Hepatocyte (in vitro differentiated cells): ENCODE results near the gene ROPN1B. TPM values are rescaled to one million over a fixed set of nuclear protein-coding genes. Genes with fewer than 3 reads are reported as not detected.

Source experiments
- DNase-seq: peaks from one replicate; pipeline ENCODE4 v3.0.0-alpha.2; 2016; ENCODE audit warnings: low spot score
- H2AFZ ChIP-seq: fragments of 200-600 bp; sonication (generic); 2 replicates; pipeline ENCODE4 v1.6.0; 2016; ENCODE audit warnings: antibody characterized with exemption, mild to moderate bottlenecking
- H3K27ac ChIP-seq: fragments of 200-600 bp; sonication (generic); 2 replicates; pipeline ENCODE4 v1.5.1; 2016; ENCODE audit warnings: mild to moderate bottlenecking
- H3K27me3 ChIP-seq: fragments of 200-600 bp; sonication (generic); 2 replicates; pipeline ENCODE4 v1.6.1; 2016
- H3K36me3 ChIP-seq: fragments of 200-600 bp; sonication (generic); replicated peaks from 2 replicates; pipeline ENCODE4 v1.5.1; 2016; ENCODE audit warnings: low read depth; ENCODE audit not compliant: insufficient read depth
- H3K4me1 ChIP-seq: fragments of 200-600 bp; sonication (generic); 2 replicates; pipeline ENCODE4 v1.5.1; 2016; ENCODE audit warnings: mild to moderate bottlenecking, moderate library complexity; ENCODE audit not compliant: insufficient read depth
- H3K4me2 ChIP-seq: fragments of 200-600 bp; sonication (generic); 2 replicates; pipeline ENCODE4 v1.6.0; 2016
- H3K4me3 ChIP-seq: fragments of 200-600 bp; sonication (generic); 2 replicates; pipeline ENCODE4 v1.5.1; 2016; ENCODE audit warnings: mild to moderate bottlenecking
- H3K79me2 ChIP-seq: fragments of 200-600 bp; sonication (generic); 2 replicates; pipeline ENCODE4 v1.6.0; 2017; ENCODE audit warnings: mild to moderate bottlenecking
- H3K9me2 ChIP-seq: fragments of 200-600 bp; sonication (generic); replicated peaks from 2 replicates; pipeline ENCODE4 v1.6.0; 2017; ENCODE audit warnings: mild to moderate bottlenecking; ENCODE audit not compliant: insufficient read depth
- H3K9me3 ChIP-seq: fragments of 200-600 bp; sonication (generic); 2 replicates; pipeline ENCODE4 v1.5.1; 2016; ENCODE audit warnings: low read depth, mild to moderate bottlenecking
- H4K20me1 ChIP-seq: fragments of 200-600 bp; sonication (generic); 2 replicates; pipeline ENCODE4 v1.6.0; 2016; ENCODE audit warnings: mild to moderate bottlenecking; ENCODE audit not compliant: insufficient read depth, poor library complexity, severe bottlenecking
- CTCF ChIP-seq: fragments of 200-600 bp; sonication (generic); IDR thresholded peaks from 2 replicates; pipeline ENCODE4 v1.5.1; 2016; ENCODE audit warnings: antibody characterized with exemption, mild to moderate bottlenecking; ENCODE audit not compliant: poor library complexity
- EZH2 ChIP-seq: fragments of 200-600 bp; sonication (generic); IDR thresholded peaks from 2 replicates; pipeline ENCODE4 v1.6.1; 2016; ENCODE audit warnings: antibody characterized with exemption, mild to moderate bottlenecking, borderline replicate concordance
- EZH2phosphoT487 ChIP-seq: fragments of 200-600 bp; sonication (generic); IDR thresholded peaks from one replicate; pipeline ENCODE4 v1.6.1; 2018; ENCODE audit warnings: antibody characterized with exemption, mild to moderate bottlenecking, low read depth, moderate library complexity; ENCODE audit not compliant: unreplicated experiment, severe bottlenecking
- WGBS: methylation state at CpG from one replicate; pipeline ENCODE4 v1.1.6; 2016; ENCODE audit warnings: low lambda C conversion rate; ENCODE audit errors: missing lambda C conversion rate; 5-methylcytosine and 5-hydroxymethylcytosine counted together
- polyA plus RNA-seq: library from polyadenylated mRNA; unstranded; fragments of >200 nt; fragmentation: Nextera tagmentation; extraction: Ambion mirVana; gene quantifications from 2 replicates; pipeline ENCODE4 v1.2.1, GENCODE V29; 2016
- total RNA-seq: library from RNA; depleted of rRNA; stranded (reverse); fragments of >200 nt; gene quantifications from 2 replicates; pipeline ENCODE4 v1.2.3, GENCODE V29; 2014

The ROPN1B gene
- total and polyA plus RNA-seq, 2 experiments from 2014 or later, result not detected

DNA sequence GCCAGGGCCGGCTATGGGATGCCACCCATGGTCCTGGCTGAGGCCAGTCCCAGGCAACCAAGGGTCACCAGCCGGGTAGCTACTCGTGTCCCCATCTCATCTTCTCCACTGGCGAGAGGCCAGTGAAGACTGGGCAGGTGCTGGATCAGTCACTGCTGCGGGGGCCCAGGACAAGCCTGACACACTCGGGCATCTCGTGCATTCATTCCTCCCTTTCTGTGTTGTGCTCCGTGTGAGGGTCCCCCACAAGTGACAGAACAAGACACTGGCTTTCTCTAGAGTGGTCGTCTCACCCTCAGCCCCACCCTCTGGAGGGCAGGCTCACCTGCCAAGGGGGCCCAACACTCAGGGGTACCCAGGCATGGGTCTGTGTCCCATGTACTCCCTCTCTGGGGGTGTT, 48.4 kb downstream of the ROPN1B start:
- no peak overlapping the region for H3K4me2 ChIP-seq
- H3K36me3 ChIP-seq, result no peaks in the 10 kb centered on the region
- TF ChIP-seq EZH2, result no peak
- TF ChIP-seq CTCF, result no peak
- no peak for TF ChIP-seq EZH2phosphoT487
- H3K27me3 ChIP-seq, result no peaks in the 10 kb centered on the region
- H3K9me2 ChIP-seq, result no peaks in the 10 kb centered on the region
- WGBS, result 98% methylated on average over 9 of the region's 9 CpGs
- H4K20me1 ChIP-seq, result no peaks in the 10 kb centered on the region
- no peak overlapping the region for H2AFZ ChIP-seq
- no peaks in the 10 kb centered on the region for H3K79me2 ChIP-seq
- no peaks in the 10 kb centered on the region for H3K4me1 ChIP-seq
- no peak overlapping the region for H3K27ac ChIP-seq
- no peak for DNase-seq
- no peaks in the 10 kb centered on the region for H3K9me3 ChIP-seq
- H3K4me3 ChIP-seq, result no peak overlapping the region

DNA sequence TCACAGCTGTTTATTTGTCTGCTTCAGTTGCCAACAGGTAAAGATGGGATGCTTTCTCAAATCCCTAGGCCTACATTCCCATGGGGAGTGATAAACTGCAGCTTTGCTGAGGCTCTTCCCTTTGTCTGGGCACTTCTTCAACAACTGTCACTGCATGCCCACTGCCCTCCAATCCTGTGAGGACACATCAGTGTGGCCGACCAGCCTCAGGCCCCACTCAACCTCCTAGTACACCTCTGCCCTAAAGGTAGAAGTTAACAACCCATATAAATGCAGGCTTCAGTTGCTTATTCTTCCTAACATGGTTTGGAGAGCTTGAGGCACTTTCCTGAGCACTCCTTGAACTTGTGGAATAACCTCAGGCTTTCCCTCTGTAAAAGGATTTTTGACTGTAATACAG, 49.6 kb downstream of the ROPN1B start:
- Histone ChIP-seq H2AFZ (no peak overlapping the region), H3K27me3 (no peaks in the 10 kb centered on the region), H3K9me2 (no peaks in the 10 kb centered on the region), H3K36me3 (no peaks in the 10 kb centered on the region), H3K9me3 (no peaks in the 10 kb centered on the region), H3K4me2 (no peak overlapping the region), H4K20me1 (no peaks in the 10 kb centered on the region), H3K27ac (no peak overlapping the region), H3K4me1 (no peaks in the 10 kb centered on the region), H3K79me2 (no peaks in the 10 kb centered on the region), H3K4me3 (no peak overlapping the region)
- DNase-seq, result no peak
- 72% methylated on average over 1 of the region's 1 CpG for WGBS
- no peak for TF ChIP-seq EZH2phosphoT487
- no peak for TF ChIP-seq CTCF
- TF ChIP-seq EZH2, result no peak

- no peak overlapping the region for H3K4me2 ChIP-seq
- H3K4me1 ChIP-seq, result no peaks in the 10 kb centered on the region
- no peaks in the 10 kb centered on the region for H4K20me1 ChIP-seq
- no peaks in the 10 kb centered on the region for H3K9me3 ChIP-seq
- H3K9me2 ChIP-seq, result no peaks in the 10 kb centered on the region
- 96% methylated on average over 7 of the region's 7 CpGs for WGBS
- no peak for TF ChIP-seq EZH2phosphoT487
- TF ChIP-seq CTCF, result no peak
- TF ChIP-seq EZH2, result no peak
- H2AFZ ChIP-seq, result no peak overlapping the region
- no peak overlapping the region for H3K4me3 ChIP-seq
- H3K27me3 ChIP-seq, result no peaks in the 10 kb centered on the region
- no peaks in the 10 kb centered on the region for H3K36me3 ChIP-seq
- no peaks in the 10 kb centered on the region for H3K79me2 ChIP-seq
- H3K27ac ChIP-seq, result no peak overlapping the region
- DNase-seq, result no peak
These were observed 50.0 kb downstream of the ROPN1B start for GRCh38 chr3:126018995-126019394.

DNA sequence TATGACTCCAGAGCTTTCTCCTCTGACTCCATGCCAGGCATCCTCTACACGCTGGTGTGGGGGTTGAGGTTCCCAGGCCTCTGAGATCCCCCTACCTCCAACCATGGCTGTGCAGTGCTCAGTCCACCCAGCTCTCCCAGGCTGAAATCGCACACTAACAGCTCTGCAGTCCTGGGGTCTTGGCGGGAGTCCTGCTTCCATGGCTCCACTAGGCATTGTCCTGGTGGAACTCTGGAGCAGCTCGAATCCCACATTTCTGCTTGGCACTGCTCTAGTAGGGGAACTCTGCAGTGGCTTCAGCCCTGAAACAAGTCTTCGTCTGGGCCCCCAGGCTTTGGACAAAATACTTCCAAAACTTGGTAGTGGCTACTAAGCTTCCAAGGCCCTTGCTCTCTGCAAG, 50.7 kb downstream of the ROPN1B start:
- no peaks in the 10 kb centered on the region for H3K36me3 ChIP-seq
- WGBS, result 97% methylated on average over 5 of the region's 5 CpGs
- H3K79me2 ChIP-seq, result no peaks in the 10 kb centered on the region

More for the DNA sequence above, 50.7 kb downstream of the ROPN1B start:
- Histone ChIP-seq H3K4me2 (no peak overlapping the region), H3K27me3 (no peaks in the 10 kb centered on the region), H3K4me3 (no peak overlapping the region), H3K9me2 (no peaks in the 10 kb centered on the region), H3K27ac (no peak overlapping the region), H2AFZ (no peak overlapping the region), H3K9me3 (no peaks in the 10 kb centered on the region), H3K4me1 (no peaks in the 10 kb centered on the region), H4K20me1 (no peaks in the 10 kb centered on the region)
- no peak for DNase-seq
- TF ChIP-seq EZH2 (no peak), EZH2phosphoT487 (no peak), CTCF (no peak)
